A549 (cell line): ENCODE data around the gene POMC. TPM values are rescaled to one million over a fixed set of nuclear protein-coding genes. Genes with fewer than 3 reads are reported as not detected.

Experiments used
- ATAC-seq, 2 experiments: fragments of 200-7000 bp in 1 of 2; fragments of >200 bp in 1 of 2; cut with Nextera tagmentation in 1 of 2; cut with Tn5 transposase in 1 of 2; 3 replicates each; pipeline versions ENCODE4 v1.8.0 to v1.9.1; 2018 to 2020; ENCODE audit warnings: mild to moderate bottlenecking in 1 of 2, moderate library complexity in 1 of 2
- CTCF ChIA-PET: fragments of 300-600 bp; sonication (Branson Sonifier 250); formaldehyde crosslinking; extraction: SDS; loops from one replicate; lab custom pipeline; 2021; ENCODE audit warnings: antibody characterized with exemption, inconsistent platforms; lab: Yijun Ruan, JAX
- POLR2A ChIA-PET: fragments of 350-600 bp; formaldehyde crosslinking; extraction: SDS; loops from one replicate; lab custom pipeline; 2021; ENCODE audit warnings: antibody characterized with exemption, inconsistent platforms; lab: Yijun Ruan, JAX
- DNase-seq, 2 experiments: peaks; one replicate each; pipeline versions ENCODE4 v3.0.0 to v3.0.0-alpha.2; 2011 to 2016; ENCODE audit warnings: low read depth in 1 of 2, low spot score in 1 of 2
- FAIRE-seq: peaks from 2 replicates; lab custom pipeline; 2011; peaks lifted over from hg19 to GRCh38; lab: Jason Lieb, UNC
- H3K27ac ChIP-seq, 2 experiments: fragments of >200 bp; sonication (Bioruptor Twin); formaldehyde crosslinking; 3 replicates each; pipeline ENCODE4 v1.5.1; 2016 to 2017
- H3K4me1 ChIP-seq: fragments of >200 bp; sonication (Bioruptor Twin); formaldehyde crosslinking; 3 replicates; pipeline ENCODE4 v1.6.1; 2016
- H3K4me2 ChIP-seq: fragments of >200 bp; sonication (Bioruptor Twin); formaldehyde crosslinking; 3 replicates; pipeline ENCODE4 v1.6.1; 2016
- H3K4me3 ChIP-seq: fragments of >200 bp; sonication (Bioruptor Twin); formaldehyde crosslinking; 3 replicates; pipeline ENCODE4 v1.5.1; 2016
- H3K9me3 ChIP-seq: fragments of >200 bp; sonication (Bioruptor Twin); formaldehyde crosslinking; 3 replicates; pipeline ENCODE4 v1.6.1; 2016
- ATOH8 ChIP-seq: fragments of 250-450 bp; sonication (Bioruptor Pico); IDR thresholded peaks from 2 replicates; pipeline ENCODE4 v1.5.0; 2020; ENCODE audit warnings: low read depth, mild to moderate bottlenecking, moderate library complexity
- BCL3 ChIP-seq: fragments of >200 bp; sonication (Bioruptor Twin); formaldehyde crosslinking; IDR thresholded peaks from 3 replicates; pipeline ENCODE4 v1.6.1; 2016
- BHLHE40 ChIP-seq: IDR thresholded peaks from 2 replicates; pipeline ENCODE4 v1.6.1; 2012; ENCODE audit warnings: low read depth, low read length, inconsistent platforms
- CHD2 ChIP-seq: fragments of 150-350 bp; IDR thresholded peaks from 2 replicates; pipeline ENCODE4 v1.6.1; 2014; ENCODE audit warnings: low read length; ENCODE audit not compliant: partially characterized antibody
- CHD4 ChIP-seq: fragments of 200-600 bp; sonication (generic); IDR thresholded peaks from 2 replicates; pipeline ENCODE4 v1.6.1; 2016; ENCODE audit warnings: antibody characterized with exemption, mild to moderate bottlenecking, borderline replicate concordance
- EHF ChIP-seq: fragments of 250-450 bp; sonication (Bioruptor Pico); IDR thresholded peaks from 2 replicates; pipeline ENCODE4 v1.5.0; 2020; ENCODE audit warnings: mild to moderate bottlenecking
- EHMT2 ChIP-seq: fragments of 200-600 bp; sonication (generic); IDR thresholded peaks from 2 replicates; pipeline ENCODE4 v1.6.1; 2016; ENCODE audit warnings: antibody characterized with exemption, low read depth, mild to moderate bottlenecking, moderate library complexity
- GATA3 ChIP-seq: IDR thresholded peaks from 2 replicates; pipeline ENCODE4 v1.6.1; 2012; ENCODE audit warnings: borderline replicate concordance
- HES2 ChIP-seq: fragments of >200 bp; sonication (Bioruptor Twin); formaldehyde crosslinking; IDR thresholded peaks from 2 replicates; pipeline ENCODE4 v1.6.1; 2016
- HOXB13 ChIP-seq: fragments of 250-450 bp; sonication (Bioruptor Pico); IDR thresholded peaks from 2 replicates; pipeline ENCODE4 v1.5.0; 2020; ENCODE audit warnings: low read depth, mild to moderate bottlenecking, moderate library complexity
- JUN ChIP-seq, 2 experiments: fragments of >200 bp; sonication (Bioruptor Twin); formaldehyde crosslinking; IDR thresholded peaks; 2 replicates in 1 of 2; 3 replicates in 1 of 2; pipeline ENCODE4 v1.6.1; 2016 to 2017
- KDM1A ChIP-seq: fragments of 200-600 bp; sonication (generic); IDR thresholded peaks from 2 replicates; pipeline ENCODE4 v1.6.1; 2016; ENCODE audit warnings: low read depth, mild to moderate bottlenecking
- MAFK ChIP-seq: fragments of 450-650 bp; IDR thresholded peaks from 2 replicates; pipeline ENCODE4 v1.6.1; 2014; ENCODE audit not compliant: partially characterized antibody
- MAZ ChIP-seq: fragments of 150-350 bp; IDR thresholded peaks from 2 replicates; pipeline ENCODE4 v1.6.1; 2014; ENCODE audit warnings: antibody characterized with exemption, low read depth, low read length, borderline replicate concordance
- NR3C1 ChIP-seq: fragments of >200 bp; sonication (Bioruptor Twin); formaldehyde crosslinking; IDR thresholded peaks from 3 replicates; pipeline ENCODE4 v1.6.1; 2017
- PHF8 ChIP-seq: fragments of 200-600 bp; sonication (generic); IDR thresholded peaks from 2 replicates; pipeline ENCODE4 v1.6.1; 2016; ENCODE audit warnings: low read depth, mild to moderate bottlenecking, antibody characterized with exemption, moderate library complexity, borderline replicate concordance
- POLR2AphosphoS2 ChIP-seq: conservative IDR thresholded peaks from 2 replicates; pipeline ENCODE4 v1.6.1; 2012; ENCODE audit warnings: low read length, improper control_type of control experiment, inconsistent platforms
- RCOR1 ChIP-seq: fragments of 150-350 bp; IDR thresholded peaks from 2 replicates; pipeline ENCODE4 v1.6.1; 2014; ENCODE audit warnings: antibody characterized with exemption, low read length, low read depth
- RFX5 ChIP-seq: fragments of 450-650 bp; IDR thresholded peaks from 2 replicates; pipeline ENCODE4 v1.7.1; 2014; ENCODE audit warnings: antibody characterized with exemption, mild to moderate bottlenecking, moderate library complexity
- RNF2 ChIP-seq: fragments of 200-600 bp; sonication (generic); IDR thresholded peaks from 2 replicates; pipeline ENCODE4 v1.6.1; 2016; ENCODE audit warnings: low read depth, mild to moderate bottlenecking, antibody characterized with exemption, moderate library complexity, borderline replicate concordance
- SMC3 ChIP-seq: fragments of >200 bp; sonication (Bioruptor Twin); formaldehyde crosslinking; IDR thresholded peaks from 3 replicates; pipeline ENCODE4 v1.6.1; 2018; ENCODE audit warnings: inconsistent platforms
- SREBF2 ChIP-seq: fragments of 450-650 bp; IDR thresholded peaks from 2 replicates; pipeline ENCODE4 v1.6.1; 2014; ENCODE audit warnings: mild to moderate bottlenecking, moderate library complexity
- TP53 ChIP-seq: fragments of 250-450 bp; sonication (Bioruptor Pico); IDR thresholded peaks from 2 replicates; pipeline ENCODE4 v1.5.0; 2021; ENCODE audit warnings: mild to moderate bottlenecking, moderate library complexity
- ZFP36 ChIP-seq: fragments of 450-650 bp; IDR thresholded peaks from 2 replicates; pipeline ENCODE4 v1.6.1; 2014; ENCODE audit warnings: borderline replicate concordance; ENCODE audit not compliant: partially characterized antibody
- ZNF302 ChIP-seq: fragments of 250-450 bp; sonication (Bioruptor Pico); IDR thresholded peaks from 2 replicates; pipeline ENCODE4 v1.9.0; 2021; ENCODE audit warnings: inconsistent platforms, mild to moderate bottlenecking, moderate library complexity
- WGBS: methylation state at CpG from one replicate; pipeline ENCODE4 v1.1.6; 2017; ENCODE audit errors: missing lambda C conversion rate; 5-methylcytosine and 5-hydroxymethylcytosine counted together
- polyA plus RNA-seq, 4 experiments: library from polyadenylated mRNA; depleted of rRNA in 3 of 4; stranded (reverse); fragments of >200 nt; fragmentation: RNase III in 1 of 4; extraction: RNeasy Plus Mini Kit Qiagen cat#74134 plus additional on column Dnase treatment in 1 of 4; gene quantifications; 2 replicates in 3 of 4; 3 replicates in 1 of 4; pipeline ENCODE4 v1.2.3, GENCODE V29; 2011 to 2017
- TF ChIP-seq, protein P1 (sequence below): IDR thresholded peaks from 2 replicates; pipeline ENCODE4 v1.6.1; 2012; ENCODE audit warnings: low read depth, borderline replicate concordance

Gene POMC
- polyA plus RNA-seq, 2 of the 4 experiments (the other 2 are of a cell fraction) = not detected

- 73% methylated on average over 6 of the region's 6 CpGs for WGBS
- POLR2A ChIA-PET = no interaction called here
- peak; percentile 70 to 86 for ATAC-seq
- DNase-seq = peak; percentile 43 to 45
- CTCF ChIA-PET = no interaction called here
- no peak for TF ChIP-seq SREBF2
- no peak for TF ChIP-seq NR3C1
- no peak for TF ChIP-seq PHF8
- no peak for TF ChIP-seq ZFP36
- no peak for TF ChIP-seq ZNF302 (CRISPR knock-in tag)
- no peak for TF ChIP-seq EHMT2
- TF ChIP-seq, protein P1, sequence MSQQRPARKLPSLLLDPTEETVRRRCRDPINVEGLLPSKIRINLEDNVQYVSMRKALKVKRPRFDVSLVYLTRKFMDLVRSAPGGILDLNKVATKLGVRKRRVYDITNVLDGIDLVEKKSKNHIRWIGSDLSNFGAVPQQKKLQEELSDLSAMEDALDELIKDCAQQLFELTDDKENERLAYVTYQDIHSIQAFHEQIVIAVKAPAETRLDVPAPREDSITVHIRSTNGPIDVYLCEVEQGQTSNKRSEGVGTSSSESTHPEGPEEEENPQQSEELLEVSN = no peak
- no peak for TF ChIP-seq HES2
- TF ChIP-seq HOXB13 (CRISPR knock-in tag) = no peak
- no peak for TF ChIP-seq MAZ
- no peak for TF ChIP-seq RCOR1
- TF ChIP-seq RFX5 = no peak
- TF ChIP-seq RNF2 = no peak
- TF ChIP-seq TP53 (CRISPR knock-in tag) = no peak
- no peak for TF ChIP-seq SMC3
- TF ChIP-seq POLR2AphosphoS2 = no peak
- TF ChIP-seq CHD2 = no peak
- no peak for TF ChIP-seq GATA3
- Histone ChIP-seq H3K9me3 (no peaks in the 10 kb centered on the region), H3K4me3 (no peak overlapping the region), H3K4me2 (no peak overlapping the region), H3K27ac (no peak overlapping the region), H3K4me1 (no peaks in the 10 kb centered on the region)
- no peak for FAIRE-seq
These were observed 32.9 kb upstream of the POMC start for GRCh38 chr2:25201265-25201664.

DNA sequence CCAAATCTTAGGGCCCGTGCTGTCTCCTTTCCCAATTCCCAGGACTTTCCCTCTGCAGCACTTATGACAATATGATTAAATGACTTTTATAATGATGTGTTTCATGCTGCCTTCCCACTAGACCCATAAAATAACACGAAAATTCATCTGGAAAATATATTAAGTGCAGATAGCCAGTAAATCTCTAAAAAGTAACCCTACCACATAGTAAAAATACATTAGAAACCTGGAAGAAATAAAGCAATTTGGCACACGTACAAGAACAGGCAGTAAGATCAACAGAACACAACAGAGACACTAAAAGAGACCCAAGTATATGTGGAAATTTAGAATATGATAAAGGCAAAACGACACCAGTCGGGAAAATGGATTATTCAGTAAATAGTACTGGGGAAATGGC, 30.2 kb upstream of the POMC start:
- FAIRE-seq = no peak
- no peak overlapping the region for H3K4me3 ChIP-seq
- H3K4me2 ChIP-seq = no peak overlapping the region
- no peak overlapping the region for H3K27ac ChIP-seq
- 56% methylated on average over 5 of the region's 5 CpGs for WGBS
- no peak for TF ChIP-seq BCL3
- no peak for TF ChIP-seq JUN (IDR thresholded peaks at IDR 0.05)
- TF ChIP-seq MAFK = no peak
- TF ChIP-seq HOXB13 (CRISPR knock-in tag) = no peak
- DNase-seq = no peak
- no peak for ATAC-seq
- ChIA-PET POLR2A (no interaction called here), CTCF (no interaction called here)
- H3K9me3 ChIP-seq = no peaks in the 10 kb centered on the region
- H3K4me1 ChIP-seq = no peaks in the 10 kb centered on the region

DNA sequence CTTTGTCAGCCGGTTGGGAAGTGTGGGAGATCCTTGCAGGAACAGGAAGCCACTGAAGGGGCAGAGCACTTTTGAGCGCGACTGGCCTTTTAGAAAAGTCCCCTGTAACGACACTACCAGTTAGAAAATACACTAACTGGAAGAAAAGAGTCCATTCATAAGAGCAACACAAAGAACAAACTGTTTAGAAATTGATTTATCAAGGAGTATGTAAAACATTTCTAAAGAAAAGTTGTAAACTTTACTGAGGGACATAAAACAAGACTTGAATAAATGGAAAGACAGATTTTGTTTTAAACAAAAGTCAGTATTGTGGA, 29.8 kb upstream of the POMC start:
- TF ChIP-seq BHLHE40 (no peak), KDM1A (no peak), TP53 (CRISPR knock-in tag) (no peak), EHF (CRISPR knock-in tag) (no peak), CHD4 (no peak), ATOH8 (CRISPR knock-in tag) (no peak), ZNF302 (CRISPR knock-in tag) (no peak), GATA3 (no peak), RNF2 (no peak)
- TF ChIP-seq, protein P1 = no peak
- ATAC-seq (no peak), FAIRE-seq (no peak)

More for the DNA sequence above, 29.8 kb upstream of the POMC start:
- POLR2A ChIA-PET = no interaction called here
- Histone ChIP-seq H3K4me1 (no peaks in the 10 kb centered on the region), H3K9me3 (no peaks in the 10 kb centered on the region), H3K4me3 (no peak overlapping the region), H3K4me2 (no peak overlapping the region), H3K27ac (no peak overlapping the region)
- no peak for DNase-seq
- CTCF ChIA-PET = interaction anchor here (1.3 to 4.9 kb wide), 5 partner anchors 33 to 368 kb away, joined by 3 to 87 read pairs (median 21); no protein-coding TSS in a partner anchor
- 70% methylated on average over 4 of the region's 4 CpGs for WGBS
